BE2C (cell line): ENCODE data around the gene COL8A1.

Source experiments
- DNase-seq: peaks from one replicate; pipeline ENCODE4 v3.0.0-alpha.2; 2020
- H3K27me3 ChIP-seq: fragments of 250-450 bp; sonication (Bioruptor Pico); 2 replicates; pipeline ENCODE4 v1.5.1; 2020; ENCODE audit warnings: mild to moderate bottlenecking
- H3K36me3 ChIP-seq: fragments of 250-450 bp; sonication (Bioruptor Pico); 2 replicates; pipeline ENCODE4 v1.5.1; 2020; ENCODE audit warnings: mild to moderate bottlenecking
- H3K4me1 ChIP-seq: fragments of 250-450 bp; sonication (Bioruptor Pico); 2 replicates; pipeline ENCODE4 v1.5.1; 2020
- H3K4me3 ChIP-seq: 2 replicates; pipeline ENCODE4 v1.5.1; 2011; ENCODE audit warnings: low read depth, low read length
- H3K9me3 ChIP-seq: fragments of 250-450 bp; sonication (Bioruptor Pico); 2 replicates; pipeline ENCODE4 v1.5.1; 2020
- TF ChIP-seq, protein P1 (sequence below): IDR thresholded peaks from 2 replicates; pipeline ENCODE4 v1.5.1; 2012; ENCODE audit warnings: mild to moderate bottlenecking, low read depth, low read length

Gene COL8A1

GRCh38 chr3:99669879-99670555 lies 31.6 kb downstream of the COL8A1 start:
- H3K27me3 ChIP-seq, result no peaks in the 10 kb centered on the region
- no peaks in the 10 kb centered on the region for H3K9me3 ChIP-seq
- no peaks in the 10 kb centered on the region for H3K36me3 ChIP-seq
- DNase-seq, result no peak
- TF ChIP-seq, protein P1, sequence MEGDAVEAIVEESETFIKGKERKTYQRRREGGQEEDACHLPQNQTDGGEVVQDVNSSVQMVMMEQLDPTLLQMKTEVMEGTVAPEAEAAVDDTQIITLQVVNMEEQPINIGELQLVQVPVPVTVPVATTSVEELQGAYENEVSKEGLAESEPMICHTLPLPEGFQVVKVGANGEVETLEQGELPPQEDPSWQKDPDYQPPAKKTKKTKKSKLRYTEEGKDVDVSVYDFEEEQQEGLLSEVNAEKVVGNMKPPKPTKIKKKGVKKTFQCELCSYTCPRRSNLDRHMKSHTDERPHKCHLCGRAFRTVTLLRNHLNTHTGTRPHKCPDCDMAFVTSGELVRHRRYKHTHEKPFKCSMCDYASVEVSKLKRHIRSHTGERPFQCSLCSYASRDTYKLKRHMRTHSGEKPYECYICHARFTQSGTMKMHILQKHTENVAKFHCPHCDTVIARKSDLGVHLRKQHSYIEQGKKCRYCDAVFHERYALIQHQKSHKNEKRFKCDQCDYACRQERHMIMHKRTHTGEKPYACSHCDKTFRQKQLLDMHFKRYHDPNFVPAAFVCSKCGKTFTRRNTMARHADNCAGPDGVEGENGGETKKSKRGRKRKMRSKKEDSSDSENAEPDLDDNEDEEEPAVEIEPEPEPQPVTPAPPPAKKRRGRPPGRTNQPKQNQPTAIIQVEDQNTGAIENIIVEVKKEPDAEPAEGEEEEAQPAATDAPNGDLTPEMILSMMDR, result no peak
- no peaks in the 10 kb centered on the region for H3K4me1 ChIP-seq
- no peak overlapping the region for H3K4me3 ChIP-seq

DNA sequence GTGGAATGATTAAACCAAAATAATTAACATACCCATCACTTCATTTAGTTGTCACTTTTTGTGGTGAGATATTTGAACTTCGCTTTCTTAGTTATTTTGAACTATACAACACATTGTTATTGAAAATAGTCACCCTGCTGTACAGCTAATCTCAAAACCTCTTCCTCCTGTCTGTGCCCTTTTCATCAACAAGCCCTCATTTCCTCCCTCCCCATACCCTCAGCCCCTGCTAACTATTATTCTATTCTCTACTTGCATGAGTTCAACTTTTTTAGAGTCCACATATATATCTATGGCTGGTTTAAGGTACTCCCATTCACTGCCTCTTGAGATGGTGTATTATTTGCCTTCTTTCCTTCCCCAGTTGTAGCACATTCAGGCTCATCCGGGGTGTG lies 32.2 kb downstream of the COL8A1 start:
- no peaks in the 10 kb centered on the region for H3K9me3 ChIP-seq
- TF ChIP-seq, protein P1, result no peak
- DNase-seq, result no peak
- H3K4me3 ChIP-seq, result no peak overlapping the region
- H3K27me3 ChIP-seq, result no peaks in the 10 kb centered on the region
- H3K4me1 ChIP-seq, result no peaks in the 10 kb centered on the region
- no peaks in the 10 kb centered on the region for H3K36me3 ChIP-seq

DNA sequence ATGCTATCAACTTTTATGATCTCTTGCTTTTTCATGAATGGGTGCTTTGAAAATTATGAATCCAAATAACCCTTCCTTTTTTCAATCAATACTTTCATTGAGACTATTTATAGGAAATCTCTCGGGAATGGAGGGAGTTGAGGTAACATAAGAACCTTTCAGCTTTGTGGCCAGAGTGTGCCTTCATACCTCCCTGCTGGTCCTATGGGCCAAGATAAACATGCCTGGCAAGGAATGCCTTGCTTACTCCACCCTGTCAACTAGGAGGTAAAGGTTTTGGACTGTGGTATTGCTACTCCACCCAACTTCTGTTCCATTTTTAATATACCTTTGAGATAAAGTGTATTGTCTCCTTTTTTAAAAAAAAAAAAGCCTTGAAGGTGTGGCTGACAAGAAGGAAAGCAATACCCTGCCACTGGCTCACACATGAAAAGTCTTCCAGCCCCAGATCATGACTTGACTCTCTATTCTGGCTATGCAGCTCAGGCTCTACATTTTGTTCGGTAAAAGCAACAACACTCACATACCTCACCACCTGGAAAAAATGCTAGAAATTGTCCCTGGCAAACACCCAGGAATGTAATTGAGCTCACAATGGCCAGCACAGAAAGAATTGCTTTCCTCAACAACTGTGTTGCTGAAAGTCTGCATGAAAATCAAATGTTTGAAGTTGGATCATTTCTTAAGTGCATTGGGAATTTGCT lies 35.8 kb downstream of the COL8A1 start:
- Histone ChIP-seq H3K27me3 (no peaks in the 10 kb centered on the region), H3K4me3 (no peak overlapping the region), H3K4me1 (no peaks in the 10 kb centered on the region), H3K9me3 (no peaks in the 10 kb centered on the region), H3K36me3 (no peaks in the 10 kb centered on the region)
- TF ChIP-seq, protein P1, result no peak
- no peak for DNase-seq

GRCh38 chr3:99678023-99678422 lies 39.6 kb downstream of the COL8A1 start:
- H3K4me3 ChIP-seq, result no peak overlapping the region

DNA sequence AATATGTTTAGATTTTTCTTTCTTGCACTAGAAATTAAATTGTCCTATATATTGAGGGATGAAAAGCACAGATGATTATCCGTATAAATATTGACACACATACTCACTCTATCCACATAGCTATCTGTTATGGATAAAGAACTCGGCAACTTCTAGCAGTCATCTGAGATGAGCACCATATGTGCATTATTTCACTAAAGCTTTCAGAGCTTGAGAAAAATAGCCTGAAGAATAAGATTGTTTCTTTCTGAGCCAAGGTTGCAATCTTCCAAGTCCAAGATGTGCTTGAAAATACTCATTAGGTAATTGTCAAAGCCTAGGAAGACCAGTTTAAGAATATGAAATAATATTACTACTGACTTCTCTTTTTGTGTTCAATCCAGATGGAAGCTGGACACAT lies 40.5 kb downstream of the COL8A1 start:
- no peak for DNase-seq
- H3K9me3 ChIP-seq, result no peaks in the 10 kb centered on the region
- no peaks in the 10 kb centered on the region for H3K36me3 ChIP-seq
- TF ChIP-seq, protein P1, result no peak
- H3K4me3 ChIP-seq, result no peak overlapping the region
- no peaks in the 10 kb centered on the region for H3K4me1 ChIP-seq
- peaks cover 3% of the 10 kb centered on the region; the same call in 1 of the 2 replicates for H3K27me3 ChIP-seq

More at GRCh38 chr3:99678023-99678422, 39.6 kb downstream of the COL8A1 start:
- no peaks in the 10 kb centered on the region for H3K36me3 ChIP-seq
- H3K9me3 ChIP-seq, result no peaks in the 10 kb centered on the region
- TF ChIP-seq, protein P1, result no peak
- no peaks in the 10 kb centered on the region for H3K4me1 ChIP-seq
- no peaks in the 10 kb centered on the region for H3K27me3 ChIP-seq
- no peak for DNase-seq

GRCh38 chr3:99681512-99681911 lies 43.1 kb downstream of the COL8A1 start:
- TF ChIP-seq, protein P1, result no peak
- DNase-seq, result no peak
- Histone ChIP-seq H3K9me3 (no peaks in the 10 kb centered on the region), H3K4me3 (no peak overlapping the region), H3K4me1 (no peaks in the 10 kb centered on the region), H3K27me3 (peaks cover 25% of the 10 kb centered on the region), H3K36me3 (no peaks in the 10 kb centered on the region)
